Activated gamma-delta T cell treated with Interleukin-2 at 50 U/mL for 16 hours (primary cell): Measurements from ENCODE around the gene ENSA.
"Not testable (repeated sequence)": the region's sequence is repeated elsewhere in the genome, so short reads cannot be mapped to it uniquely, and the experiment has no call there.

Source experiments
- DNase-seq: peaks from one replicate; pipeline ENCODE4 v3.0.0-alpha.2; 2020

The ENSA gene

GRCh38 chr1:150621497-150622302 lies 7.7 kb downstream of the ENSA start:
- peak; percentile 57 for DNase-seq

GRCh38 chr1:150620919-150621318 lies 8.5 kb downstream of the ENSA start:
- no peak for DNase-seq

- no peak for DNase-seq
Measured at GRCh38 chr1:150619576-150620509, 9.6 kb downstream of the ENSA start.

DNA sequence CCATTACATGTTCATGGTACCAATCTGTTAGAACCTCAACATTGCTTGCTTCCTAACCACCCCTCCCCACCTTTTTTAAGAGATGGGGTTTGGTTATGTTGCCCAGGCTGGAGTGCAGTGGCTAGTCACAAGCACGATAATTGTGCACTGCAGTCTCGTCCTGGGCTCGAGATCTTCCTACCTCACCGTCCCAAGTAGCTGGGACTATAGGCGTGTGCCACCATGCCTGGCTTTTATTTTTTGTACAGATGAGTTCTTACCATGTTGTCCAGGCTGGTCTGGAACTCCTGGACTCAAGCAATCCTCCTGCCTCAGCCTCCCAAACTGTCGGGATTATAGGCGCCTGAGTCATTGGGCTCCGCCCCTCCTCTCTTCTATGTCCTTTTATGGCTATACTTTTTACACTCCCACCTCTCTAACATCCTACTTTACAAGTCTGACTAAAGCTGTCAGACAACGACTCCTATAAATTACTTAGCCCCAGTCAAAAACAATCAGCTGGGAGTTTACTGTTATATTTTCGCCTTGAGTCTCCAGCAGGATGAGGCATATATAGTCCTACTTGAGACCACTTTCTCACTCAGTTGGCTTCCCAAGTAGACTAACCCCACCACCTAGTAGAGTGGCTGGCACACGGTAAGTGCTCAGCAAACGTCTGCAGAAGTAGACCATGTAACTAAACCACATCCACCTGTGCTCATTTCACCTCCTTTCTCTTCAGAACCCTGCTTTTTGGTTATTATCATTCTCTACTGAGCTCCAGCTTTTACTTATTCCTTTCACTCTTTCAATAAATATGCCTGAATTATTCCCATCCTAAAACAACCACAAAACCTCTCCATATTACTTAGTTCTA lies 13.8 kb downstream of the ENSA start:
- DNase-seq: no peak

DNA sequence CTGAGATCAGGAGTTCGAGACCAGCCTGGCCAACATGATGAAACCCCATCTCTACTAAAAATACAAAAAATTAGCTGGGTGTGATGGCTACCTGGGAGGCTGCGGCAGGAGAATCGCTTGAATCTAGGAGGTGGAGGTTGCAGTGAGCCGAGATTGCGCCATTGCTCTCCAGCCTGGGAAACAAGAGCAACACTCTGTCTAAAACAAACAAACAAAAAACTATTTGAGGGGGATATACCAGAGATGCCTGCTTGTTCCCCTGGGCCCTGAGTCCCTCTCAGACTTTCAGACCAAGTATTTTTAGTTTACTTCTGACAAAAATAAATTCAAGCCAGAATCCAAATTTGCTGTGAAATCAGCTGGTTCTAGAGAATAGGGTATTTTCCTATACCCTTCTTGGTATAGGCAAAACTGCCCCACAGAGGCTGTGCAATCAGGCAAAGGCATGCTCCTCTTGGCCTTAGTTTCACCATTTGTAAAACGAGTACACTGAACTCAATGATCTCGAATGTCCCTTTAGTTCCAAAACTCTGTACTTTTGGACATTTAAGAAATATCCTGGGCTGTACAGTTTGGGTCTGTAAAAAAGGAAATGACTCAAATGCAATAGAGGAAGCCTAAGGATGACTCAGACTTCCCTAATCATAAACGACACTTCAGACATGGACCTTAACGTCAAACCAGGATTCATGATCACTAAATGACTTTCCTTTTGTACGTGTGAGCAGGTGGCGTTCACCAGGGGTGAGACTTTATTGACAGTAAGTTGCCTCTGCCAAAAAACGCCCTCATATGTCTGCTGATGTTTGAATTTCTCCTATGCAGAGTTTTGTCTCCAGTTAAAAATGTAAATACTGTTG lies 16.1 kb downstream of the ENSA start:
- DNase-seq: peak; percentile 29

- no peak for DNase-seq
Measured at GRCh38 chr1:150612014-150612345, 17.4 kb downstream of the ENSA start.

DNA sequence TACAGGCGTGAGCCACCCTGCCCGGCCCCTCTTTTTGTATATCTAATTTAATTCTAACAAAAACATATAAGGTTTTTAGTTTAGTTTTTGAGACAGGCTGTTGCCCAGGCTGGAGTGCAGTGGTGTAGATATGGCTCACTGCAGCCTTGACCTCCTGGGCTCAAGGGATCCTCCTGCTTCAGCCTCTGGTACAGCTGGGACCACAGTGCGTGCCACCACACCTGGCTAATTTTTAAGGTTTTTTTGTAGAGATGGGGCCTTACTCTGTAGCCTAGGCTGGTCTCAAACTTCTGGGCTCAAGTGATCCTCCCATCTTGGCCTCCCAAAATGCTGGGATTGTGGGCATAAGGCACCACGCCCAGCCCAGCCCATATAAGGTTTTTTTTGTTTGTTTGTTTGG lies 18.8 kb downstream of the ENSA start:
- DNase-seq: no peak

- no peak for DNase-seq
Measured at GRCh38 chr1:150609732-150610131, 19.7 kb downstream of the ENSA start.

DNA sequence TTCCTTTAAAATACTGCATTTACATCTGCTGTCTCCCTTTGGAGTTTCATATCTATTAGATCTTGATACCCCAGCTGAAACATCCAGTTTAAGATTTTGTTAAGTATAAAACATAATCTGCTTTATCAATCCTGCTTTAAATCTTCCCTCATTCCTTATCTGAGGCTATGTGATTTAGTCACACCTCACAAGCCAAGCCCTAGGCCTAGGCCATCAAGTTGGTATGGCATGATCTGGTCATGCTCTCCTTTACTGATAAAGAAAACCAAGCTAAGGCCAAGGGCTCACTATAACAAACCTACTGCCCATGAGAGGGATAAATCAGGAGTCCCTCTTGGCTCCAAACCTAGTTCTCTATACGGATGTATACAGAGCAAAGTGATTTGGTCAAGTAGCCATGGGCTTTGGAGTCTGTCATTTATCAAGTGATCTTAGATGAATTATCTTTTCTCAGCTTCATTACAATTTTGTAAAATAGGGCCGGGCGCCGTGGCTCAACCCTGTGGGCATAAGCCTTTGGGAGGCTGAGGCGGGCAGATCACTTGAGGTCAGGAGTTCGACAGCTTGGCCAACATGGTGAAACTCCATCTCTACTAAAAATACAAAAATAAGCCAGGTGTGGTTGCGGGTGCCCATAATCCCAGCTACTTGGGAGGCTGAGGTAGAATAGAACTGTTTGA lies 22.8 kb downstream of the ENSA start:
- DNase-seq: no peak

GRCh38 chr1:150605451-150605731 lies 24.0 kb downstream of the ENSA start:
- not testable (repeated sequence) for DNase-seq

DNA sequence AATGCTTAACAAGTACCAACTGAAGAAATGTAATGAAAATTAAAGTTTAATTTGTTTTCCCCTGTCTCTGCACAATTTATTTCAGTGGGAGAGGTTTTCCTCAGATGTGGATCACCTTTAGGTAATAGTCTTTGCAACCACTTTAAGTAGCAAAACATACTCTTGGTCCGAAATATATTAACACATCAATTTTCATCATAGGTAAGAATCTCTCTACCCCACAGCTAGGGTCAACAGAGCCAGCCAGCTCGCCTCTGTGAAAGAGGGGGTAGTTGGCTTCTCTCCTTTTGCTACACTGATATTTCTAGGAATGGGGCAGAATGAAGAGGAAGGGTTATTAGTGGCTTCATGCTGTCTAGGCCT lies 25.2 kb downstream of the ENSA start:
- DNase-seq: no peak

DNA sequence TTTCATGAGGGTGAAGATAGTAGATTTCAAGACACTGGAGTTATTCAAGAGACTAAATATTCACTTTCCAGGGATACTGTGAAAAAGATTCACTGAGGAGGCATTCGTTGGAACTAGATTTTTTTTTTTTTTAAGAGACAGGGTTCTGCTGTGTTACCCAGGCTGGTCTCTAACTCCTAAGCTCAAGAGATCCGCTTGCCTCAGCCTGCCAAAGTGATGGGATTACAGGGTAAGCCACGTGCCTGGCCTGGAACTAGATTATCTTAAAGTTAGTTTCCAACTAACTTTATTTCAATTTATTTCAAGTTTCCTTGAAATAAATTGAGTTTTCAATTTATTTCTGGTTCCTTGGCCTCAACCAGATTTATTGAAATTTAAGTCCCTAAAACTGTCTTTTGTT lies 25.7 kb downstream of the ENSA start:
- DNase-seq: no peak

DNA sequence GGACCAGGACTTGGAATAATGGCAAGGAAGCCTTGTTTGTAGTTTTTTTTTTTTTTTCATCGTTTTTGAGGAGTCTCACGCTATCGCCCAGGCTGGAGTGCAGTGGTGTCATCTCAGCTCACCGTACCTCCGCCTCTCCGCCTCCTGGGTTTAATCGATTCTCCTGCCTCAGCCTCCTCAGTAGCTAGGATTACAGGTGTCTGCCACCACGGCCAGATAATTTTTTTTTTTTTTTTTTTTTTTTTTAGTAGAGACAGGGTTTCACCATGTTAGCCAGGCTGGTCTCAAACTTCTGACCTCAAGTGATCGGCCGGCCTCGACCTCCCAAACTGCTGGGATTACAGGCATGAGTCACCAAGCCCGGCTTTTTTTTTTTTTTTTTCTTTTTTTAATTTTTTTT lies 27.0 kb downstream of the ENSA start:
- DNase-seq: not testable (repeated sequence)

DNA sequence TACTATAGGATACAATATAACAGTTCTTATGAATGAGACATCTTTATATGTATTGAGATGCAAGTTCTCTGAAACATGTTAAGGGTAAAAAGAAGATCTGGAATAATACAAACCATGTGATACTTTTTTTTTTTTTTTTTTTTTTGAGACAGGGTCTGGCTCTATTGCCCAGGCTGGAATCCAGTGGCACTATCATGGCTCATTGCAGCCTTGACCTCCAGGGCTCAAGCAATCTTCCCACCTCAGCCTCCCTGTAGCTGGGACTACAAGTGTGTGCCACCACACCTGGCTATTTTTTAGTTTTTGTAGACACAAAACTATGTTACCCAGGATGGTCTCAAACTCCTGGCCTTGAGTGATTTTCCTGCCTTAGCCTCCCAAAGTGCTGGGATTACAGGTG lies 27.9 kb downstream of the ENSA start:
- DNase-seq: no peak

DNA sequence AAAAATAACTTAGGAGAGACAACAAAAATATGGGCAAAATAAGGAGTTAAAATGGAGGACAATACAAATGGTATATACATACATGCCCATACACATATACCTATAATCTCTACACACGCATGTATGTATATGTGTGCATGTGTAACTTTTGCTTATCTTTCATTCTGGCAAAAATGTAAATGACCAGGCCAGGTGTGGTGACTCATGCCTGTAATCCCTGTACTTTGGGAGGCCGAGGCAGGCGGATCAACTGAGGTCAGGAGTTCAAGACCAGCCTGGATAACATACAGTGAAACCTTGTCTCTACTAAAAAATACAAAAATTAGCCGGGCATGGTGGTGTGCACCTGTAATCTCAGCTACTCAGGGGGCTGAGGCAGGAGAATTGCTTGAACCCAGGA lies 31.1 kb downstream of the ENSA start:
- DNase-seq: not testable (repeated sequence)

DNA sequence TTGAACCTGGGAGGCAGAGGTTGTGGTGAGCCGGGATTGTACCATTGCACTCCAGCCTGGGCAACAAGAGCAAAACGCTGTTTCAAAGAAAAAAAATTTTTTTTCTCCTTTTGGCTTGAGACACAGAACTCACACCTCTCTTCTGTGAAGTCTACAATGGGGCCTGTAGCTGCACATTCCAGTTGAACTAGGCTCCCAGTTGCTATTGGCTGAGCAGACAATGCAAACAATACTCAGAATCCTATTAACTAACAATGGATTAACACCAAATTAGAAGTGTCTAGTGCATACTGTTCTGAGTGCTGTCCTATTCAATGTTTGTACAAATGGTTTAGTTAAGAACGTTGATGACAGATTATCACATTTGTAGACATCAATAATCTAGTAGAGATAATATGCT lies 32.4 kb downstream of the ENSA start:
- DNase-seq: no peak

- no peak for DNase-seq
Measured at GRCh38 chr1:150596095-150596892, 33.1 kb downstream of the ENSA start.

- no peak for DNase-seq
Measured at GRCh38 chr1:150582371-150582770, 47.0 kb downstream of the ENSA start.

DNA sequence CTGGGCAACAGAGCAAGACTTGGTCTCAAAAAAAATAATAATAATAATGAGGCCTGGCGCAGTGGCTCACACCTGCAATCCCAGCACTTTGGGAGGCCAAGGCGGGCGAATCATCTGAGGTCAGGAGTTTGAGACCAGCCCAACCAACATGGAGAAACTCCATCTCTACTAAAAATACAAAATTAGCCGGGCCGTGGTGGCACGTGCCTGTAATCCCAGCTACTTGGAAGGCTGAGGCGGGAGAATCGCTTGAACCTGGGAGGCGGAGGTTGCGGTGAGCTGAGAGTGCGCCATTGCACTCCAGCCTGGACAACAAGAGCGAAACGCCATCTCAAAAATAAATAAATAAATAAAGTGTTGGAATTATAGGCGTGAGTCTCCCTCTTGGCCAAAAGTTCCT lies 47.5 kb downstream of the ENSA start:
- not testable (repeated sequence) for DNase-seq

DNA sequence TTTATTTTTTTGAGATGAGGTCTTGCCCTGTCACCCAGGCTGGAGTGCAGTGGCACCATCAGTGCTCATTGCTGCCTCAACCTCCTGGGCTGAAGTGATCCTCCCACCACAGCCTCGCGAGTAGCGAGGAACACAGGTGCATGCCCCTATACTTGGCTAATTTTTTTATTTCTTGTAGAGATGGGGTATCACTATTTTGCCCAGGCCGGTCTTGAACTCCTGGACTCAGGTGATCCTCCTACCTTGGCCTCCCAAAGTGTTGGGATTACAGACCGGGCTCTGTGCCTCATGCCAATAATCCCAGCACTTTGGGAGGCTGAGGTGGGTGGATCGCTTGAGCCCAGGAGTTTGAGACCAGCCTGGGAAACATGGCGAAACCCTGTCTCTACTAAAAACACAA lies 48.0 kb downstream of the ENSA start:
- not testable (repeated sequence) for DNase-seq

DNA sequence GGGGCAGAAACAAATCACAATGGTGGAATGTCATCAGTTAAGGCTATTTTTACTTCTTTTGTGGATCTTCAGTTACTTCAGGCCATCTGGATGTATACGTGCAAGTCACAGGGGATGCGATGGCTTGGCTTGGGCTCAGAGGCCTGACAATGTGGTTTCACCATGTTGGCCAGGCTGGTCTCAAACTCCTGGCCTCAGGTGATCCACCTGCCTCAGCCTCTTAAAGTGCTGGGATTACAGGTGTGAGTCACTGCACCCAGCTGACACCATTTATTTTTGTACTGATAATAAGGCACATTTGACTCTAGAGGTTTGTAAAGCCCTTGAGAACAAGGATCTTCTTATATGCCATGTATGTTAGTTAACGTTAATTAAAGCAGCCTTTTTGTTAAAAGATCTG lies 48.4 kb downstream of the ENSA start:
- DNase-seq: not testable (repeated sequence)
